Liver (tissue), 2 donors: Measurements from ENCODE around the gene DDX54.

ENCODE experiments used
- TF ChIP-seq, protein P1 (sequence below): fragments of 150-350 bp; IDR thresholded peaks from 2 replicates; pipeline ENCODE4 v1.5.1; 2017; ENCODE audit warnings: improper control_type of control experiment, low read depth, low read length; ENCODE audit not compliant: missing input control
- TF ChIP-seq, protein P2 (sequence below): IDR thresholded peaks from 2 replicates; pipeline ENCODE4 v1.6.1; 2016; ENCODE audit warnings: antibody characterized with exemption, mild to moderate bottlenecking
- donor health status: healthy.

DNA sequence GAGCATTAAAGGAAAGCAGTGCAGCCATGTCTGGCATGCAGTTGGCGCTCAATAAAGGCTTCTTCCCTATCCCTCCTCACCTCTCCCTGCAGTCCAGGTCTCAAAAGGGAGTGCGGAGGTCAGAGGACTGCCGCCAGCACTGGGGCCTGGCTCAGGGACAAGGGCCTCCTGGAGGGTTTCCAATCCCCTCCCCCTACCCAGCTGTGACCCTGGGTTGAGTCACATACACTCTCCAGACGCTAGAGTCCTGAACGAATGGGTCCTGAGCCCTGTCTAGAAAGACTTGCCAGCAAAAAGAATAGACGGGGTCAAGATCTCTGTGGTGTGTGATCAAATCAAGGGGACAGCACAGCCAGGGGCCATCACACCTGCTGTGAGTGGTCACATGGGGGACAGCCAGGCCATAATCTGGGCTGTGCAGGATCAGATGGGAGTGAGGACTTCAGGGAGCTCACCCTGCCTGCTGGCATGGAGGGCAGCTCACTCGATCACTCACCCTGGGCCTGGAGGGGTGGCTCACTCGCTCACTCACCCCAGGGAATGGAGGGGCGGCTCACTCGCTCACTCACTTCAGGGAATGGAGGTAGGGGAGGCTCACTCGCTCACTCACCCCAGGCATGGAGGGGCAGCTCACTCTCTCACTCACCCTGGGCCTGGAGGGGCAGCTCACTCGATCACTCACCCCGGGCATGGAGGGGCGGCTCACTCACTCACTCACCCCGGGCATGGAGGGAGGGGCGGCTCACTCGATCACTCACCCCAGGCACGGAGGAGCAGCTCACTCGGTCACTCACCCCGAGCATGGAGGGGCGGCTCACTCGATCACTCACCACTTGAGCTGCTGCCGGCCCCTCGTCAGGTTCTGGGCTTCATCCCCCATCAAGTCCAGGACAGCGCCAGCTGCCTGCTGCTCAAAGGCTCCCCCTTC, 22.9 kb downstream of the DDX54 start:
- TF ChIP-seq, protein P1, sequence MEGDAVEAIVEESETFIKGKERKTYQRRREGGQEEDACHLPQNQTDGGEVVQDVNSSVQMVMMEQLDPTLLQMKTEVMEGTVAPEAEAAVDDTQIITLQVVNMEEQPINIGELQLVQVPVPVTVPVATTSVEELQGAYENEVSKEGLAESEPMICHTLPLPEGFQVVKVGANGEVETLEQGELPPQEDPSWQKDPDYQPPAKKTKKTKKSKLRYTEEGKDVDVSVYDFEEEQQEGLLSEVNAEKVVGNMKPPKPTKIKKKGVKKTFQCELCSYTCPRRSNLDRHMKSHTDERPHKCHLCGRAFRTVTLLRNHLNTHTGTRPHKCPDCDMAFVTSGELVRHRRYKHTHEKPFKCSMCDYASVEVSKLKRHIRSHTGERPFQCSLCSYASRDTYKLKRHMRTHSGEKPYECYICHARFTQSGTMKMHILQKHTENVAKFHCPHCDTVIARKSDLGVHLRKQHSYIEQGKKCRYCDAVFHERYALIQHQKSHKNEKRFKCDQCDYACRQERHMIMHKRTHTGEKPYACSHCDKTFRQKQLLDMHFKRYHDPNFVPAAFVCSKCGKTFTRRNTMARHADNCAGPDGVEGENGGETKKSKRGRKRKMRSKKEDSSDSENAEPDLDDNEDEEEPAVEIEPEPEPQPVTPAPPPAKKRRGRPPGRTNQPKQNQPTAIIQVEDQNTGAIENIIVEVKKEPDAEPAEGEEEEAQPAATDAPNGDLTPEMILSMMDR: no peak
- TF ChIP-seq, protein P2, sequence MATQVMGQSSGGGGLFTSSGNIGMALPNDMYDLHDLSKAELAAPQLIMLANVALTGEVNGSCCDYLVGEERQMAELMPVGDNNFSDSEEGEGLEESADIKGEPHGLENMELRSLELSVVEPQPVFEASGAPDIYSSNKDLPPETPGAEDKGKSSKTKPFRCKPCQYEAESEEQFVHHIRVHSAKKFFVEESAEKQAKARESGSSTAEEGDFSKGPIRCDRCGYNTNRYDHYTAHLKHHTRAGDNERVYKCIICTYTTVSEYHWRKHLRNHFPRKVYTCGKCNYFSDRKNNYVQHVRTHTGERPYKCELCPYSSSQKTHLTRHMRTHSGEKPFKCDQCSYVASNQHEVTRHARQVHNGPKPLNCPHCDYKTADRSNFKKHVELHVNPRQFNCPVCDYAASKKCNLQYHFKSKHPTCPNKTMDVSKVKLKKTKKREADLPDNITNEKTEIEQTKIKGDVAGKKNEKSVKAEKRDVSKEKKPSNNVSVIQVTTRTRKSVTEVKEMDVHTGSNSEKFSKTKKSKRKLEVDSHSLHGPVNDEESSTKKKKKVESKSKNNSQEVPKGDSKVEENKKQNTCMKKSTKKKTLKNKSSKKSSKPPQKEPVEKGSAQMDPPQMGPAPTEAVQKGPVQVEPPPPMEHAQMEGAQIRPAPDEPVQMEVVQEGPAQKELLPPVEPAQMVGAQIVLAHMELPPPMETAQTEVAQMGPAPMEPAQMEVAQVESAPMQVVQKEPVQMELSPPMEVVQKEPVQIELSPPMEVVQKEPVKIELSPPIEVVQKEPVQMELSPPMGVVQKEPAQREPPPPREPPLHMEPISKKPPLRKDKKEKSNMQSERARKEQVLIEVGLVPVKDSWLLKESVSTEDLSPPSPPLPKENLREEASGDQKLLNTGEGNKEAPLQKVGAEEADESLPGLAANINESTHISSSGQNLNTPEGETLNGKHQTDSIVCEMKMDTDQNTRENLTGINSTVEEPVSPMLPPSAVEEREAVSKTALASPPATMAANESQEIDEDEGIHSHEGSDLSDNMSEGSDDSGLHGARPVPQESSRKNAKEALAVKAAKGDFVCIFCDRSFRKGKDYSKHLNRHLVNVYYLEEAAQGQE: peak; percentile 52
